ENCODE data around the gene DHX38. TPM values are rescaled to one million over a fixed set of nuclear protein-coding genes. Genes with fewer than 3 reads are reported as not detected.

The DHX38 gene
- total and polyA plus RNA-seq, 2 of the 13 experiments (the other 11 are each of a cell fraction or from before 2014, with no cell fraction given) = 54.4 to 85.9 TPM

DNA sequence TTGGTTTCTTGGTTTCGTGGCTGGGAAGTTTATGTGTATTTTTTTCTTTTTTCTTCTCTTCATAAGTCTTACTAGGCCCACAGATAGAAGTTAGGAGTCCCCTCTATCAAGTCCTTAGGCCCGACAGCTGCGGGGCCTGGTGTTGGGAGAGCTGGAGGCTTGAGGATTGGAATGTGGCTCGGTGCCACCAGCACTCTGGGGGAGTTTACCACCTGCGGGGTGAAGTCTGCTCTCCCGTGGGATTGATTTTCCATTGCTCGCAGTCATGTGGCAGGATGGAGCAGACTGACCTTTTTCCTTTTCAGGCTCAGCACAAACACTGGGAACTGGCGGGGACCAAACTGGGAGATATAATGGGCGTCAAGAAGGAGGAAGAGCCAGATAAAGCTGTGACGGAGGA lies 7.5 kb downstream of the DHX38 start (continued):
- TF ChIP-seq, protein P1, sequence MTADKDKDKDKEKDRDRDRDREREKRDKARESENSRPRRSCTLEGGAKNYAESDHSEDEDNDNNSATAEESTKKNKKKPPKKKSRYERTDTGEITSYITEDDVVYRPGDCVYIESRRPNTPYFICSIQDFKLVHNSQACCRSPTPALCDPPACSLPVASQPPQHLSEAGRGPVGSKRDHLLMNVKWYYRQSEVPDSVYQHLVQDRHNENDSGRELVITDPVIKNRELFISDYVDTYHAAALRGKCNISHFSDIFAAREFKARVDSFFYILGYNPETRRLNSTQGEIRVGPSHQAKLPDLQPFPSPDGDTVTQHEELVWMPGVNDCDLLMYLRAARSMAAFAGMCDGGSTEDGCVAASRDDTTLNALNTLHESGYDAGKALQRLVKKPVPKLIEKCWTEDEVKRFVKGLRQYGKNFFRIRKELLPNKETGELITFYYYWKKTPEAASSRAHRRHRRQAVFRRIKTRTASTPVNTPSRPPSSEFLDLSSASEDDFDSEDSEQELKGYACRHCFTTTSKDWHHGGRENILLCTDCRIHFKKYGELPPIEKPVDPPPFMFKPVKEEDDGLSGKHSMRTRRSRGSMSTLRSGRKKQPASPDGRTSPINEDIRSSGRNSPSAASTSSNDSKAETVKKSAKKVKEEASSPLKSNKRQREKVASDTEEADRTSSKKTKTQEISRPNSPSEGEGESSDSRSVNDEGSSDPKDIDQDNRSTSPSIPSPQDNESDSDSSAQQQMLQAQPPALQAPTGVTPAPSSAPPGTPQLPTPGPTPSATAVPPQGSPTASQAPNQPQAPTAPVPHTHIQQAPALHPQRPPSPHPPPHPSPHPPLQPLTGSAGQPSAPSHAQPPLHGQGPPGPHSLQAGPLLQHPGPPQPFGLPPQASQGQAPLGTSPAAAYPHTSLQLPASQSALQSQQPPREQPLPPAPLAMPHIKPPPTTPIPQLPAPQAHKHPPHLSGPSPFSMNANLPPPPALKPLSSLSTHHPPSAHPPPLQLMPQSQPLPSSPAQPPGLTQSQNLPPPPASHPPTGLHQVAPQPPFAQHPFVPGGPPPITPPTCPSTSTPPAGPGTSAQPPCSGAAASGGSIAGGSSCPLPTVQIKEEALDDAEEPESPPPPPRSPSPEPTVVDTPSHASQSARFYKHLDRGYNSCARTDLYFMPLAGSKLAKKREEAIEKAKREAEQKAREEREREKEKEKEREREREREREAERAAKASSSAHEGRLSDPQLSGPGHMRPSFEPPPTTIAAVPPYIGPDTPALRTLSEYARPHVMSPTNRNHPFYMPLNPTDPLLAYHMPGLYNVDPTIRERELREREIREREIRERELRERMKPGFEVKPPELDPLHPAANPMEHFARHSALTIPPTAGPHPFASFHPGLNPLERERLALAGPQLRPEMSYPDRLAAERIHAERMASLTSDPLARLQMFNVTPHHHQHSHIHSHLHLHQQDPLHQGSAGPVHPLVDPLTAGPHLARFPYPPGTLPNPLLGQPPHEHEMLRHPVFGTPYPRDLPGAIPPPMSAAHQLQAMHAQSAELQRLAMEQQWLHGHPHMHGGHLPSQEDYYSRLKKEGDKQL (CRISPR knock-in tag; IDR thresholded peaks at IDR 0.05; ENCODE audit: low read depth) = no peak
- TF ChIP-seq ZNF367 (CRISPR knock-in tag; IDR thresholded peaks at IDR 0.05; ENCODE audit: borderline replicate concordance) = no peak
- no peak for TF ChIP-seq ZNF12 (CRISPR knock-in tag; IDR thresholded peaks at IDR 0.05)
- no peak for TF ChIP-seq KMT2A (CRISPR knock-in tag; IDR thresholded peaks at IDR 0.05)
- TF ChIP-seq ZNF703 (CRISPR knock-in tag; IDR thresholded peaks at IDR 0.05; ENCODE audit: borderline replicate concordance) = no peak
- TF ChIP-seq, protein P2, sequence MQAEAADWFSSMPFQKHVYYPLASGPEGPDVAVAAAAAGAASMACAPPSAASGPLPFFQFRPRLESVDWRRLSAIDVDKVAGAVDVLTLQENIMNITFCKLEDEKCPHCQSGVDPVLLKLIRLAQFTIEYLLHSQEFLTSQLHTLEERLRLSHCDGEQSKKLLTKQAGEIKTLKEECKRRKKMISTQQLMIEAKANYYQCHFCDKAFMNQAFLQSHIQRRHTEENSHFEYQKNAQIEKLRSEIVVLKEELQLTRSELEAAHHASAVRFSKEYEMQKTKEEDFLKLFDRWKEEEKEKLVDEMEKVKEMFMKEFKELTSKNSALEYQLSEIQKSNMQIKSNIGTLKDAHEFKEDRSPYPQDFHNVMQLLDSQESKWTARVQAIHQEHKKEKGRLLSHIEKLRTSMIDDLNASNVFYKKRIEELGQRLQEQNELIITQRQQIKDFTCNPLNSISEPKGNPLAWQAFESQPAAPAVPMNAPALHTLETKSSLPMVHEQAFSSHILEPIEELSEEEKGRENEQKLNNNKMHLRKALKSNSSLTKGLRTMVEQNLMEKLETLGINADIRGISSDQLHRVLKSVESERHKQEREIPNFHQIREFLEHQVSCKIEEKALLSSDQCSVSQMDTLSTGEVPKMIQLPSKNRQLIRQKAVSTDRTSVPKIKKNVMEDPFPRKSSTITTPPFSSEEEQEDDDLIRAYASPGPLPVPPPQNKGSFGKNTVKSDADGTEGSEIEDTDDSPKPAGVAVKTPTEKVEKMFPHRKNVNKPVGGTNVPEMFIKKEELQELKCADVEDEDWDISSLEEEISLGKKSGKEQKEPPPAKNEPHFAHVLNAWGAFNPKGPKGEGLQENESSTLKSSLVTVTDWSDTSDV (CRISPR knock-in tag; IDR thresholded peaks at IDR 0.05) = no peak
- TF ChIP-seq, protein P3, sequence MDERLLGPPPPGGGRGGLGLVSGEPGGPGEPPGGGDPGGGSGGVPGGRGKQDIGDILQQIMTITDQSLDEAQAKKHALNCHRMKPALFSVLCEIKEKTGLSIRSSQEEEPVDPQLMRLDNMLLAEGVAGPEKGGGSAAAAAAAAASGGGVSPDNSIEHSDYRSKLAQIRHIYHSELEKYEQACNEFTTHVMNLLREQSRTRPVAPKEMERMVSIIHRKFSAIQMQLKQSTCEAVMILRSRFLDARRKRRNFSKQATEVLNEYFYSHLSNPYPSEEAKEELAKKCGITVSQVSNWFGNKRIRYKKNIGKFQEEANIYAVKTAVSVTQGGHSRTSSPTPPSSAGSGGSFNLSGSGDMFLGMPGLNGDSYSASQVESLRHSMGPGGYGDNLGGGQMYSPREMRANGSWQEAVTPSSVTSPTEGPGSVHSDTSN (CRISPR knock-in tag; IDR thresholded peaks at IDR 0.05) = no peak
- TF ChIP-seq, protein P4, sequence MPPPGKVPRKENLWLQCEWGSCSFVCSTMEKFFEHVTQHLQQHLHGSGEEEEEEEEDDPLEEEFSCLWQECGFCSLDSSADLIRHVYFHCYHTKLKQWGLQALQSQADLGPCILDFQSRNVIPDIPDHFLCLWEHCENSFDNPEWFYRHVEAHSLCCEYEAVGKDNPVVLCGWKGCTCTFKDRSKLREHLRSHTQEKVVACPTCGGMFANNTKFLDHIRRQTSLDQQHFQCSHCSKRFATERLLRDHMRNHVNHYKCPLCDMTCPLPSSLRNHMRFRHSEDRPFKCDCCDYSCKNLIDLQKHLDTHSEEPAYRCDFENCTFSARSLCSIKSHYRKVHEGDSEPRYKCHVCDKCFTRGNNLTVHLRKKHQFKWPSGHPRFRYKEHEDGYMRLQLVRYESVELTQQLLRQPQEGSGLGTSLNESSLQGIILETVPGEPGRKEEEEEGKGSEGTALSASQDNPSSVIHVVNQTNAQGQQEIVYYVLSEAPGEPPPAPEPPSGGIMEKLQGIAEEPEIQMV (CRISPR knock-in tag; IDR thresholded peaks at IDR 0.05; ENCODE audit: low read depth) = no peak
